Dendritic cell treated with granulocyte-macrophage colony-stimulating factor and Interleukin-4, amounts not matched to agents 40 ng/mL and 50 ng/mL, for 4 days (primary cell): ENCODE measurements around the gene SH3PXD2A.

Source experiments
- H3K27ac Mint-ChIP-seq: one replicate; pipeline ENCODE4 v1.8.0; 2022; ENCODE audit warnings: mild to moderate bottlenecking, mixed read lengths
- H3K27me3 Mint-ChIP-seq: one replicate; pipeline ENCODE4 v1.8.0; 2022; ENCODE audit warnings: mild to moderate bottlenecking, mixed read lengths
- H3K36me3 Mint-ChIP-seq: one replicate; pipeline ENCODE4 v1.8.0; 2022; ENCODE audit warnings: low read depth, mixed read lengths
- H3K4me1 Mint-ChIP-seq: one replicate; pipeline ENCODE4 v1.8.0; 2022; ENCODE audit warnings: low read depth, mixed read lengths
- H3K4me3 Mint-ChIP-seq: one replicate; pipeline ENCODE4 v1.8.0; 2022; ENCODE audit warnings: mild to moderate bottlenecking, moderate library complexity, mixed read lengths
- H3K9me3 Mint-ChIP-seq: one replicate; pipeline ENCODE4 v1.8.0; 2022; ENCODE audit warnings: mixed read lengths
- intact Hi-C: fragments of 100-400 bp; cut with micrococcal nuclease; formaldehyde crosslinking; loops from one replicate; pipeline ENCODE4 v1.15.0; 2022

SH3PXD2A gene

GRCh38 chr10:103648636-103649532 is 206.5 kb downstream of the SH3PXD2A start:
- Mint-ChIP-seq H3K9me3 (no peaks in the 10 kb centered on the region), H3K4me3 (no peak overlapping the region), H3K4me1 (peaks cover 39% of the 10 kb centered on the region), H3K27ac (no peak overlapping the region), H3K36me3 (no peaks in the 10 kb centered on the region), H3K27me3 (peaks cover 6% of the 10 kb centered on the region)
- intact Hi-C loops: no loop called here

- Mint-ChIP-seq H3K27me3 (peaks cover 6% of the 10 kb centered on the region), H3K27ac (no peak overlapping the region), H3K9me3 (no peaks in the 10 kb centered on the region), H3K36me3 (no peaks in the 10 kb centered on the region), H3K4me3 (no peak overlapping the region), H3K4me1 (peaks cover 38% of the 10 kb centered on the region)
- intact Hi-C loops: no loop called here
Measured at GRCh38 chr10:103648251-103648635, 207.1 kb downstream of the SH3PXD2A start.

- Mint-ChIP-seq H3K9me3 (no peaks in the 10 kb centered on the region), H3K27ac (peak overlapping the region; percentile 73), H3K4me3 (no peak overlapping the region), H3K4me1 (peaks cover 32% of the 10 kb centered on the region), H3K36me3 (no peaks in the 10 kb centered on the region), H3K27me3 (peaks cover 8% of the 10 kb centered on the region)
- intact Hi-C loops: no loop called here
Measured at GRCh38 chr10:103646304-103646703, 209.1 kb downstream of the SH3PXD2A start.

- no peak overlapping the region for H3K4me3 Mint-ChIP-seq
- no peaks in the 10 kb centered on the region for H3K36me3 Mint-ChIP-seq
- peaks cover 11% of the 10 kb centered on the region for H3K27me3 Mint-ChIP-seq
- peaks cover 32% of the 10 kb centered on the region for H3K4me1 Mint-ChIP-seq
- no peaks in the 10 kb centered on the region for H3K9me3 Mint-ChIP-seq
- intact Hi-C loops: no loop called here
- peak overlapping the region; percentile 73 for H3K27ac Mint-ChIP-seq
Measured at GRCh38 chr10:103645141-103646054, 210.0 kb downstream of the SH3PXD2A start.

- H3K4me3 Mint-ChIP-seq: no peak overlapping the region
- H3K27ac Mint-ChIP-seq: no peak overlapping the region
- no peaks in the 10 kb centered on the region for H3K9me3 Mint-ChIP-seq
- peaks cover 39% of the 10 kb centered on the region for H3K4me1 Mint-ChIP-seq
- H3K36me3 Mint-ChIP-seq: no peaks in the 10 kb centered on the region
- intact Hi-C loops: no loop called here
- peaks cover 6% of the 10 kb centered on the region for H3K27me3 Mint-ChIP-seq
Measured at GRCh38 chr10:103643381-103643780, 212.0 kb downstream of the SH3PXD2A start.

- Mint-ChIP-seq H3K9me3 (no peaks in the 10 kb centered on the region), H3K36me3 (no peaks in the 10 kb centered on the region), H3K4me3 (no peak overlapping the region), H3K27me3 (peaks cover 4% of the 10 kb centered on the region), H3K27ac (peak overlapping the region; percentile 10), H3K4me1 (peaks cover 33% of the 10 kb centered on the region)
- intact Hi-C loops: no loop called here
Measured at GRCh38 chr10:103641326-103641725, 214.1 kb downstream of the SH3PXD2A start.

GRCh38 chr10:103640436-103641181 is 214.8 kb downstream of the SH3PXD2A start:
- no peaks in the 10 kb centered on the region for H3K9me3 Mint-ChIP-seq
- H3K27me3 Mint-ChIP-seq: peaks cover 4% of the 10 kb centered on the region
- H3K4me1 Mint-ChIP-seq: peaks cover 29% of the 10 kb centered on the region
- H3K27ac Mint-ChIP-seq: no peak overlapping the region
- H3K4me3 Mint-ChIP-seq: no peak overlapping the region
- intact Hi-C loops: no loop called here
- no peaks in the 10 kb centered on the region for H3K36me3 Mint-ChIP-seq

- intact Hi-C loops: no loop called here
- peaks cover 25% of the 10 kb centered on the region for H3K4me1 Mint-ChIP-seq
- no peaks in the 10 kb centered on the region for H3K9me3 Mint-ChIP-seq
- H3K4me3 Mint-ChIP-seq: no peak overlapping the region
- H3K36me3 Mint-ChIP-seq: no peaks in the 10 kb centered on the region
- H3K27me3 Mint-ChIP-seq: peaks cover 4% of the 10 kb centered on the region
- H3K27ac Mint-ChIP-seq: no peak overlapping the region
Measured at GRCh38 chr10:103638948-103639347, 216.4 kb downstream of the SH3PXD2A start.

- peaks cover 25% of the 10 kb centered on the region for H3K4me1 Mint-ChIP-seq
- H3K36me3 Mint-ChIP-seq: no peaks in the 10 kb centered on the region
- no peaks in the 10 kb centered on the region for H3K9me3 Mint-ChIP-seq
- intact Hi-C loops: no loop called here
- no peak overlapping the region for H3K4me3 Mint-ChIP-seq
- no peak overlapping the region for H3K27ac Mint-ChIP-seq
- H3K27me3 Mint-ChIP-seq: peaks cover 4% of the 10 kb centered on the region
Measured at GRCh38 chr10:103637927-103638557, 217.3 kb downstream of the SH3PXD2A start.

GRCh38 chr10:103637011-103637410 is 218.4 kb downstream of the SH3PXD2A start:
- Mint-ChIP-seq H3K36me3 (no peaks in the 10 kb centered on the region), H3K27ac (no peak overlapping the region), H3K4me3 (no peak overlapping the region), H3K27me3 (peaks cover 4% of the 10 kb centered on the region), H3K9me3 (no peaks in the 10 kb centered on the region), H3K4me1 (peaks cover 29% of the 10 kb centered on the region)
- intact Hi-C loops: no loop called here

GRCh38 chr10:103636492-103636891 is 218.9 kb downstream of the SH3PXD2A start:
- Mint-ChIP-seq H3K27ac (no peak overlapping the region), H3K4me3 (no peak overlapping the region), H3K4me1 (peaks cover 30% of the 10 kb centered on the region), H3K36me3 (no peaks in the 10 kb centered on the region), H3K9me3 (no peaks in the 10 kb centered on the region), H3K27me3 (peaks cover 4% of the 10 kb centered on the region)
- intact Hi-C loops: no loop called here

- Mint-ChIP-seq H3K4me3 (no peak overlapping the region), H3K27ac (no peak overlapping the region), H3K27me3 (no peaks in the 10 kb centered on the region), H3K4me1 (peaks cover 30% of the 10 kb centered on the region), H3K9me3 (no peaks in the 10 kb centered on the region), H3K36me3 (no peaks in the 10 kb centered on the region)
- intact Hi-C loops: no loop called here
Measured at GRCh38 chr10:103635580-103635979, 219.8 kb downstream of the SH3PXD2A start.

- H3K4me1 Mint-ChIP-seq: peaks cover 27% of the 10 kb centered on the region
- intact Hi-C loops: no loop called here
- no peak overlapping the region for H3K4me3 Mint-ChIP-seq
- H3K9me3 Mint-ChIP-seq: no peaks in the 10 kb centered on the region
- no peak overlapping the region for H3K27ac Mint-ChIP-seq
- H3K27me3 Mint-ChIP-seq: no peaks in the 10 kb centered on the region
- no peaks in the 10 kb centered on the region for H3K36me3 Mint-ChIP-seq
Measured at GRCh38 chr10:103633846-103634245, 221.5 kb downstream of the SH3PXD2A start.
